Endothelial cell of umbilical vein (primary cell): ENCODE results near the gene ASB2.

ENCODE experiments used
- EZH2 ChIP-seq: IDR thresholded peaks from 2 replicates; pipeline ENCODE4 v1.6.1; 2012; ENCODE audit warnings: borderline replicate concordance, low read depth, mild to moderate bottlenecking, moderate library complexity, low read length, inconsistent platforms; ENCODE audit not compliant: severe bottlenecking
- JUN ChIP-seq: IDR thresholded peaks from 2 replicates; pipeline ENCODE4 v1.6.1; 2011; ENCODE audit warnings: borderline replicate concordance, low read depth; ENCODE audit not compliant: insufficient read length, insufficient read depth
- POLR2A ChIP-seq: IDR thresholded peaks from 2 replicates; pipeline ENCODE4 v1.6.1; 2012; ENCODE audit warnings: low read depth, mild to moderate bottlenecking, control low read depth, low read length
- POLR2AphosphoS5 ChIP-seq: IDR thresholded peaks from 2 replicates; pipeline ENCODE4 v1.6.1; 2012; ENCODE audit warnings: low read depth, mild to moderate bottlenecking, control low read depth, low read length, moderate library complexity; ENCODE audit not compliant: insufficient read depth
- TF ChIP-seq, protein P1 (sequence below), 2 donors: IDR thresholded peaks; 1 replicate in 1 of 2; 2 replicates in 1 of 2; pipeline ENCODE4 v1.5.1; 2011; ENCODE audit warnings: low read length in 2 of 2, mild to moderate bottlenecking in 2 of 2, moderate library complexity in 2 of 2, control low read depth in 1 of 2, inconsistent platforms in 1 of 2, low read depth in 1 of 2; ENCODE audit not compliant: insufficient read depth in 1 of 2; ENCODE audit errors: extremely low read depth in 1 of 2

DNA sequence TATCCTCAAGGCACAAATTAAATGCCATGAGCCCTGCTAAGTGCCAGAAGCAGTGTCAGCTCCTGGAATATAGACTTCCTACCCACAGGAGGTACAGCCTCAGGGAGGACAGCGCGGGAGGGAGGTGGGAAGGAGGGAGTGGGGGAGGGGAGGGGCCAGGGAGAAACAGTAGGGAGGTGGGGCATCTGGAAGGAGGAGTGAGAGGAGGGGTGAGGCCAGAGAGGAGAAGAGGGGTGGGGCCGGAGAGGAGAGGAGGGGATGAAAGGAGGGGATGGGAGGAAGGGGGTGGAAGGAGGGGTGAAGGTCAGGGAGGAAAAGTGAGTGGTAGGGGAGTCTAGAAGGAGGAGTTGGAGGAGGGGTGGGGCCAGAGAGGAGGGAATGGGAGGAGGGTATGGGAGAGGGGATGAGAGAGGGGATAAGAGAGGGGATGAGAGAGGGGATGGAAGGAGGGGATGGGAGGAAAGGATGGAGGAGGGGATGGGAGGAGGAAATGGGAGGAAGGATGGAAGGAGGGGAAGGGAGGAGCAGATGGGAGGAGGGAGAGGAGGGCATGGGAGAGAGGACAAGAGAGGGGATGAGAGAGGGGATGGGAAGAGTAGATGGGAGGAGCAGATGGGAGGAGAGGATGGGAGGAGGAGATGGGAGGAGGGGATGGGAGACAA lies 11.6 kb upstream of the ASB2 start:
- no peak for TF ChIP-seq POLR2A
- TF ChIP-seq JUN, result no peak
- TF ChIP-seq, protein P1, sequence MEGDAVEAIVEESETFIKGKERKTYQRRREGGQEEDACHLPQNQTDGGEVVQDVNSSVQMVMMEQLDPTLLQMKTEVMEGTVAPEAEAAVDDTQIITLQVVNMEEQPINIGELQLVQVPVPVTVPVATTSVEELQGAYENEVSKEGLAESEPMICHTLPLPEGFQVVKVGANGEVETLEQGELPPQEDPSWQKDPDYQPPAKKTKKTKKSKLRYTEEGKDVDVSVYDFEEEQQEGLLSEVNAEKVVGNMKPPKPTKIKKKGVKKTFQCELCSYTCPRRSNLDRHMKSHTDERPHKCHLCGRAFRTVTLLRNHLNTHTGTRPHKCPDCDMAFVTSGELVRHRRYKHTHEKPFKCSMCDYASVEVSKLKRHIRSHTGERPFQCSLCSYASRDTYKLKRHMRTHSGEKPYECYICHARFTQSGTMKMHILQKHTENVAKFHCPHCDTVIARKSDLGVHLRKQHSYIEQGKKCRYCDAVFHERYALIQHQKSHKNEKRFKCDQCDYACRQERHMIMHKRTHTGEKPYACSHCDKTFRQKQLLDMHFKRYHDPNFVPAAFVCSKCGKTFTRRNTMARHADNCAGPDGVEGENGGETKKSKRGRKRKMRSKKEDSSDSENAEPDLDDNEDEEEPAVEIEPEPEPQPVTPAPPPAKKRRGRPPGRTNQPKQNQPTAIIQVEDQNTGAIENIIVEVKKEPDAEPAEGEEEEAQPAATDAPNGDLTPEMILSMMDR (IDR thresholded peaks at IDR 0.05; ENCODE audit: extremely low read depth in 1 of 2, insufficient read depth in 1 of 2, low read depth in 1 of 2, low read length in 2 of 2), result no peak
- TF ChIP-seq EZH2, result no peak
- TF ChIP-seq POLR2AphosphoS5, result no peak
